WI38 (cell line): Measurements from ENCODE around the gene GCHFR.

ENCODE experiments used
- H3K4me3 ChIP-seq: 2 replicates; pipeline ENCODE4 v1.5.1; 2011; ENCODE audit warnings: low read depth, mild to moderate bottlenecking, control low read depth, low read length
- TF ChIP-seq, protein P1 (sequence below): IDR thresholded peaks from 2 replicates; pipeline ENCODE4 v1.5.1; 2012; ENCODE audit warnings: low read depth, mild to moderate bottlenecking, control low read depth, low read length

The GCHFR gene

DNA sequence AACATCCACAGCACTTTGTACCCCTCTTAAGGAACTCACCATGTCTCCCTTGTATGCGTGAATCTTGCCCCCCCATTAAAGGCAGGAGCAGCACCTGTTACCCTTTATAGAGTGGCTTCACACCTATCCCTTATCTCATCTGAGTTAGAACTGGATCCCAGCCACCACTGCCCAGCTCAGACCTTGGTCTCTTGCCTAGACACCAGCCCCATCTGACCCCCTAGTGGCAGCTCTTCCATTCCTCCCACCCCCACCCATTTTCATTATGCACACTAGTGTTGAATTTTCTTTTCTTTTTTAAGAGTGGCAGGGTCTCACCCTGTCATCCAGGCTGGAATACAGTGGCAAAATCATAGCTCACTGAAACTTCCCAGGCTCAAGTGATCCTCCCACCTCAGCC lies 39.8 kb downstream of the GCHFR start:
- no peak overlapping the region for H3K4me3 ChIP-seq
- TF ChIP-seq, protein P1, sequence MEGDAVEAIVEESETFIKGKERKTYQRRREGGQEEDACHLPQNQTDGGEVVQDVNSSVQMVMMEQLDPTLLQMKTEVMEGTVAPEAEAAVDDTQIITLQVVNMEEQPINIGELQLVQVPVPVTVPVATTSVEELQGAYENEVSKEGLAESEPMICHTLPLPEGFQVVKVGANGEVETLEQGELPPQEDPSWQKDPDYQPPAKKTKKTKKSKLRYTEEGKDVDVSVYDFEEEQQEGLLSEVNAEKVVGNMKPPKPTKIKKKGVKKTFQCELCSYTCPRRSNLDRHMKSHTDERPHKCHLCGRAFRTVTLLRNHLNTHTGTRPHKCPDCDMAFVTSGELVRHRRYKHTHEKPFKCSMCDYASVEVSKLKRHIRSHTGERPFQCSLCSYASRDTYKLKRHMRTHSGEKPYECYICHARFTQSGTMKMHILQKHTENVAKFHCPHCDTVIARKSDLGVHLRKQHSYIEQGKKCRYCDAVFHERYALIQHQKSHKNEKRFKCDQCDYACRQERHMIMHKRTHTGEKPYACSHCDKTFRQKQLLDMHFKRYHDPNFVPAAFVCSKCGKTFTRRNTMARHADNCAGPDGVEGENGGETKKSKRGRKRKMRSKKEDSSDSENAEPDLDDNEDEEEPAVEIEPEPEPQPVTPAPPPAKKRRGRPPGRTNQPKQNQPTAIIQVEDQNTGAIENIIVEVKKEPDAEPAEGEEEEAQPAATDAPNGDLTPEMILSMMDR: no peak

DNA sequence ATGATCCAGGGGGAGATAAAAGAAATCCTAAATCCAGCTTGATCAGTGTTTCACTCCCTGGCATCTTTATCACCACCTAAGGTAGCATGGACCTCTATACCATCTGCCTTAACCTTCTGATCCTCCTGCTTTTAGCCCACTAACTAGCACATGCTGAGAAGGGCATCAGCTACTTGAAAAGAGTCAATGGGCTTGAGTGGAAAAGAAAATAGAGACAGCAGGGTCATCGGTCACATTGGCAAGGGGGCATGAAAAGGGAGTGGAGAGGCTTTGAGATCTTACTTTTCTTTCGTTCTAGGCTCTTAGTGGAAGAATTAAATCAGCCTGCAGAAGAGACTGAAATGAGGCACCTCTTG lies 42.8 kb downstream of the GCHFR start:
- TF ChIP-seq, protein P1: no peak
- peak overlapping the region; percentile 96 for H3K4me3 ChIP-seq

DNA sequence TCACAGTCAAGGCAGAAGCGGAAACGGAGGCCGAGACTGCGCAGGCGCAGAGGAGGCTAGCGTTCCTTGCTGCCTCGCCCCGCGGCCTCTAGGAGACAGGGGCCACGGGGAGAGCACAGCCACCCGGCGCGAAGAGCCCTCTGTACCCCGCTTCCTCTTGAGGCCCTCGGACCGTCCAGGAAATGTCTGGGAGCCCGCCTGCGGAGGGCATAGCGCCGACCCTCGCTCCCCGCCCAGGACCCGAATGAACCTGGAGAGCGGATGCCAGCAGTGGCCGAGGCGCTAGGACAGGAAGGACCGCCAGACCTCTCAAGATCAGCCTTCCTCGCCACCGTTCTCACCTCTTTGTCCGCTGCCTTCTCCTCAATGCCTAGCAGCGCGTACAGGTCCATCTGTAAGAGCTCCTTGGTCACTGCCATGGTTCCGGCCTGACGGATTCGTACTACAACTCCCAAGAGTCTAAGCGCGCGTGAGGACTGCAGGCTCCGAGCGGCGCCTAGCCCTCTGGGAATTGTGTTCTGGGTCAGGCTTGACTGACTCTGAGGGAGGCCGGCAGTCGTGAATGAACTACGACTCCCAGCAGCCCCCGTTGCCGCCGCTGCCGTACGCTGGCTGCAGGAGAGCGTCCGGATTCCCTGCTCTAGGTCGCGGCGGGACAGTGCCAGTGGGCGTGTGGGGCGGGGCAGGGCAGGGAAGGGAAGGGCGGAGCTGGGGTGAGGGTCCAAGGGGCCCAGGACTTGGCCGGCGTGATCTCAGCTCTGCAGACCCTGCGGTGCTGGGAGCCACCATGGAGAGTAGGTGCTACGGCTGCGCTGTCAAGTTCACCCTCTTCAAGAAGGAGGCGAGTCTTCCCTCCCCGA lies 43.4 kb downstream of the GCHFR start, which contains the start of the genes DNAJC17 and ZFYVE19:
Gene DNAJC17 (minus strand): TSS at position 446 of the 860 bp plus-strand sequence. CDS start 27 bp downstream, at position 419.
Gene ZFYVE19 (plus strand): TSS at position 62 of the 860 bp plus-strand sequence. CDS start 501 bp downstream, at position 563.
- TF ChIP-seq, protein P1: no peak
- H3K4me3 ChIP-seq: peak within 1 kb of the TSS; percentile 96

DNA sequence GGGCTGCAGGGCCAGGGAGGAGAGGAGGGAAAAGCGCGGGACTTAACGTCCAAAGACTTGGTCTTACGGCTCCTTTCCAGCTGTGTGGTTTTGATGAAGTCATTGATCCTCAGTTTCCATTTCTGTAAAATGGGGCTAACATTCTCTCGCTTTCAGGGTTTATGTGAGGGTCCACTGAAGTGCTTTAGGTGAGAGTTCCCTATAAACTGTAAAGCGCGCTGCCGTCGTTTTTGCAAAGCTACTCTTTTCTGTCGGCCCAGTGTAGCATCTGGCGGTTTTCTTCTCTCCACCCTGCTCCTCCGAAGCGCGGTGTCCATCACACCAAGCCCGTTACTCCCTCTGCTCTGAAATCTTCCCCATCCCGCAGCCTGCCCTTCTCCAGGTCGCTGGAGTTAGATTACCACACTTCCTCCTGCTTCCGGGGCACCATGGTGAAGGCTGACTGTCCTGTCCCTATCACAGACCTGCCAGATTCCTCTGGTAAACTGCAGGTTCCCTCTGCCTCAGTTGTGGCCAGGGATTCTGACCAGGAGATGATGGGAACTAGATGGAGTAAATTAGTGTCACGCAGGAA lies 44.1 kb downstream of the GCHFR start:
- peak overlapping the region; percentile 96 for H3K4me3 ChIP-seq
- TF ChIP-seq, protein P1: no peak

DNA sequence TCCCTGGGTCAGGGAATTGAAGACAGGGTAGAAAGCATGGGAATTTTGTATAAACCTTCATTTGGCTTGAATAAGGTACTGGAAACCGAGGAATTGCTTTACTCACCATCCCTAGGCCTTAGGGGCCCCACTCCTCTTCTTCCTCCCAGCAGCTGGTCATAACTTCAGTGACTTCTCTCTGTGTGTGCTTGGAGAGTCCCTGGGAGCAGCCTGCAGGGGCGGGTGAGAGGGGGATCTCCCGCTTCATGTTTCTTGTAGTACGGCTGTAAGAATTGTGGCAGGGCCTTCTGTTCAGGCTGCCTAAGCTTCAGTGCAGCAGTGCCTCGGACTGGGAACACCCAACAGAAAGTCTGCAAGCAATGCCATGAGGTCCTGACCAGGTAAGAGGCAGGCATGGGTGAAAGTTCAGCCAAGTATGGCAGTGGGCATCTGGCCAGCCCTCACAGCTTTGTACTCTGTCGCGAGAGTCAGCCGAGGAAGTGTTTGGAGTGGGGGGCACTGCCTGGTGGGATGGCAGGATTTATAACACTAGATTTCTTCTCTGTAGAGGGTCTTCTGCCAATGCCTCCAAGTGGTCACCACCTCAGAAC lies 45.1 kb downstream of the GCHFR start:
- H3K4me3 ChIP-seq: no peak overlapping the region
- TF ChIP-seq, protein P1: no peak

DNA sequence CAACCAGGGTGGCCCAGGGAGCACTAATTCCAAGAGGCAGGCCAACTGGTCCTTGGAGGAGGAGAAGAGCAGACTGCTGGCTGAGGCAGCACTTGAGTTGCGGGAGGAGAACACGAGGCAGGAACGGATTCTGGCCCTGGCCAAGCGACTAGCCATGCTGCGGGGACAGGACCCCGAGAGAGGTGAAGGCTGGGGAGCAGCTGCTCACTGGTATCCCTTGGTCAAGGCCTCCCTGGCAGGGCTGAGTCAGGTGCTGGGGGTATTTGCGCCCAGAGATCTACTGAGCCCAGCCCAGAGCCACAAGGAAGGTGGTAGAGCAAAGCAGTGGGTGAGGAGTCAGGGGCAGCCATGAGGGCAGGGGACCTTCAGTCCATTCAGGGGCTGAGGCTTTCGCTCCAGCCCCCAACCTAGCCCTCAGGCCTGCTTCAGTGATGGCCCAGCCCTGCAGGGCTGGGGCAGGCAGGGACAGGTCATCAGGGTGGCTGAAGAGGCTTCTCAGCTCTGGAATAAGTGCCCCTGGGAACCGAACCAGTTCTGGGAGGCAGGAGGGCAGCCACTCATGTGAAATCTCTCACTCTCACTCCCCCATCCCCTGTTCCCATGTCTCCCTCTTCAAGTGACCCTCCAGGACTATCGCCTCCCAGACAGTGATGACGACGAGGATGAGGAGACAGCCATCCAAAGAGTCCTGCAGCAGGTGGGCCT lies 49.0 kb downstream of the GCHFR start:
- TF ChIP-seq, protein P1: no peak
- H3K4me3 ChIP-seq: no peak overlapping the region
